H54 (cell line): Measurements from ENCODE around the gene ZCWPW1.
"Not testable (repeated sequence)": the region's sequence is repeated elsewhere in the genome, so short reads cannot be mapped to it uniquely, and the experiment has no call there.

Source experiments
- DNase-seq: peaks from one replicate; pipeline ENCODE4 v3.0.0; 2011; ENCODE audit warnings: low spot score, mixed read lengths; ENCODE audit not compliant: insufficient read length
- FAIRE-seq: peaks from 3 replicates; lab custom pipeline; 2011; peaks lifted over from hg19 to GRCh38; lab: Jason Lieb, UNC
- POLR2A ChIP-seq: IDR thresholded peaks from 2 replicates; pipeline ENCODE4 v1.6.1; 2011; ENCODE audit warnings: low read depth, mild to moderate bottlenecking, low read length

Gene ZCWPW1

DNA sequence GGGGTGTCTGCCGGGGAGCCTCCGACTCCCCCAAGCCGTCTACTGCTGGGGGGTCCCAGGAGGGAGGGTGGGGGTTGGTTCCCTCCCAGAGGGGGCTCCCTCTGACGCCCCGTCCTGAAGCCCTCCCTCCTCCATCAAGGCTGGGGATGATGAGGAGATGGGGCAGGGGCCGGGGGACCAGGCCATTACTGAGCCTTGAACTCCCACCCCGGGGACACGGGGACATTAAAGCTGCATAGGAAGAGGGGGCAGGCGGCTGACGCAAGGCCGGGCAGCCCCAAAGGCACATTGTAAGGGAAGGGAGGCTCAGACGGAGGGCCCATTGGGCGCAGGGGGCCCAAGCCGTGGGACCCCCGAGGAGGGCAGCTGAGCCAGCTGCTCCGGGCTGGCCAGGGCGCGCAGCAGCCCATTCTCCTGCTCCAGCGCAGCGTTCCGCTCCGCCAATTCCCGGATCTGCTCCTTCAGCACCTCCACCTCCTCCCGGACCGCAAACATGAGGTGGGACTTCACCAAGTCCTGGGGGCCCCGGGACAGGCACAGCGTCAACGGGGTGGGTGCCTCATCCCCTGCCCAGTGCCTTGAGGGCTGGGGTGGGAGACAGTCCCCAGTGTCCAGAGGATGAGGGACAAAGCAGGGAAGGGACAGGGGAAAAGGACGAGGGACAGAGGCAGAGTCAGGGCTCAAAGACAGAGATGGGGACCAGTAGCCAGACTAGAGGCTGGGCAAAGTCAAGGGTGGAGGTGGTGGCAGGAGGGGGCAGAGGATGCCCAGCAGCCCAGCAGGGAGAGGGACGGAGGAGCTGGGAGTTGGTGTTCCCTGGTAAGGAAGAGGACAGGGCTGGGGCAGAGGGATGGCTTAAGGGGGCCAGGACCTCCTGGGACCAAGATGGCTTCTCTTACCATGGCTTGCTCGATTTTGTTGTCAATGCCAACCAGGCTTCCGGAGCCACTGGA, 38.4 kb upstream of the ZCWPW1 start:
- FAIRE-seq = no peak
- TF ChIP-seq POLR2A = no peak
- no peak for DNase-seq

DNA sequence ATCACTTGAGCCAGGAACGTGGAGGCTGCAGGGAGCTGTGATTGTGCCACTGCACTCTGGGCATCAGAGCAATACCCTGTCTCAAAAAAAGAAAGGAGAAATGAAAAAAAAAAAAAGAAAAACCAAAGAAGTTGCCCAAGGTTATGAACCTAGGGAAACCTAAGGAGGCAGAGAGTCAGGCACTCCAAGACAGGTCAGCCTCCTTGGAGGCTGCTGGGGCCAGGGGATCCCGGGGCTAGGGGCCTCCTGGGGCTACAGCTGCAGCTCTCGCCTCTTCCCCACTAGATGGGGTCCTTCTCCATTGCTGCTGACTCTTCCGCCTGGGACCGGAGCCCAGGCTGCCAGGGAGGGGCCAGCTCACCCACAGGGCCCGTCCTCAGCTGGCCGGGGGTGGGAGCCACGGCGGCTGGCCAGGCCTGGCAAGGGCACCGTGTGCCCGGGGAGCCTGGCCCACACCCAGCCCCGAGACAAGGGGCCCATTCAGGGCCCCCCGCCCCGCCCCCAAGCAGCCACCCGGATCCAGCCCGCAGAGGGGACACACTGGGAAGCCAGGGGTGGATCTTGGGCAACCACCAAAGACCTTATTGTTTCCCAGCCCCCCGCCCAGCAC, 37.3 kb upstream of the ZCWPW1 start:
- no peak for FAIRE-seq
- no peak for TF ChIP-seq POLR2A
- peak; percentile 89 for DNase-seq

DNA sequence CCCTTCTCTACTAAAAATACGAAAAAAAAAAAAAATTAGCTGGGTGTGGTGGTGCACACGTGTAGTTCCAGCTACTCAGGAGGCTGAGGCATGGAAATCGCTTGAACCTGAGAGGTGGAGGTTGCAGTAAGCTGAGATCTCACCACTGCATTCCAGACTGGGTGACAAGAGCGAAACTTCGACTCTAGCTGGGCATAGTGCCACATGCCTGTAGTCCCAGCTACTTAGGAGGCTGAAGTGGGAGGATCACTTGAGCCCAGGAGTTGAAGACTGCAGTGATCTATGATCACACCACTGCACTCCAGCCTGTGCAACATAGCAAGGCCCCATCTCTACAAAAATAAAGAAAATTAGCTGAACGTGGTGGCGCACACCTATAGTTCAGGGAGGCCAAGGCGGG, 36.8 kb upstream of the ZCWPW1 start:
- FAIRE-seq = peak; percentile 38
- DNase-seq = no peak
- TF ChIP-seq POLR2A = no peak

DNA sequence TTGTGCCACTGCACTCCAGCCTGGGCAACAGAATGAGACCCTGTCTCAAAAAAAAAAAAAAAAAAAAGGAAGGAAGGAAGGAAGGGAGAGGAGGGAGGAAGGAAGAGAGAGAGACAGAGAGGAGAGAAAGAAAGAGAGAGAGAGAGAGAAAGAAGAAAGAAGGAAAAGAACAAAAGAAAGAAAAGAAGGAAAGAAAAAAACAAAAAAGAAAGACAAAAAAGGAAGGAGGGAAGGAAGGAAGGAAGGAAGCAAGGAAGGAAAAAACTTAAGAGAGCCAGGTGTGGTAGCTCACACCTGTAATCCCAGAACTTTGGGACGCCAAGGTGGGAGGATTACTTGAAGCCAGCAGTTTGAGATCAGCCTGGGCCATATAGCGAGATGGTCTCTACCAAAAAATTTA, 36.3 kb upstream of the ZCWPW1 start:
- TF ChIP-seq POLR2A = no peak
- FAIRE-seq (no peak), DNase-seq (no peak)

DNA sequence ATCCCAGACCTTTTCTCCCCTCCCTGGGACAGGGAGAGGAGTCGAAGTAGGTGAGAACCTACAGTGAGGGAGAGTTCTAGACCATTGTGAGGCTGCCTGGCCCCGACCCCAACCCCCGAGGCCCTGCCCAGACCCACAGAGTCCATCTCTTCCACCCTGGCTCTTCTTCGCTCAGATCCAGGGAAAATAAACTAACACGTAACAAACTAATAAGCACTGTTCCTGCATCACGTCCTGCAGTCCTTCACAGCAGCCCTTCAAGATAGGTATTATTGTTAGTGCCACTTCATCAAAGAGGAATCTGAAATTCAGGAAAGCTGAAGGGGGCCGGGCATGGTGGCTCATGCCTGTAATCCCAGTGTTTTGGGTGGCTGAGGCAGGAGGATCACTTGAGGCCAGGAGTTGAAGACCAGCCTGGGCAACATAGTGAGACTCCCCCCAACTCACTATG, 35.7 kb upstream of the ZCWPW1 start, which contains the start of gene SPACDR:
Gene SPACDR (minus strand): TSS at position 51 of the 451 bp plus-strand sequence. CDS start 235 bp downstream, outside the sequence.
- TF ChIP-seq POLR2A = no peak
- DNase-seq = no peak
- no peak for FAIRE-seq

DNA sequence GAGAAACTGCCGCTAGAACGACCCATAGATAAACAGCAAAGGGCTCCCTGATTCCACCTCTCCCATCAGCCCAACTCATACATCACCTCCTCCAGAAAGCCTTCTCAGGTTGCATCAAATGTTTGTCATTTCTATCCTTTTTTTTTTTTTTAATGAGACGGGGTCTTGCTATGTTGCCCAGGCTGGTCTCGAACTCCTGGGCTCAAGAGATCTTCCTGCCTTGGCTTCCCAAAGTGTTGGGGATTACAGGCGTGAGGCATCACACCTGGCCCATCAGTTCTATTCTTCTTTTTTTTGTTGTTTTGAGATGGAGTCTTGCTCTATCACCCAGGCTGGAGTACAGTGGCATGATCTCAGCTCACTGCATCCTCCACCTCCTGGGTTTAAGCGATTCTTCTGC, 28.5 kb upstream of the ZCWPW1 start:
- no peak for FAIRE-seq
- TF ChIP-seq POLR2A = no peak
- DNase-seq = no peak

DNA sequence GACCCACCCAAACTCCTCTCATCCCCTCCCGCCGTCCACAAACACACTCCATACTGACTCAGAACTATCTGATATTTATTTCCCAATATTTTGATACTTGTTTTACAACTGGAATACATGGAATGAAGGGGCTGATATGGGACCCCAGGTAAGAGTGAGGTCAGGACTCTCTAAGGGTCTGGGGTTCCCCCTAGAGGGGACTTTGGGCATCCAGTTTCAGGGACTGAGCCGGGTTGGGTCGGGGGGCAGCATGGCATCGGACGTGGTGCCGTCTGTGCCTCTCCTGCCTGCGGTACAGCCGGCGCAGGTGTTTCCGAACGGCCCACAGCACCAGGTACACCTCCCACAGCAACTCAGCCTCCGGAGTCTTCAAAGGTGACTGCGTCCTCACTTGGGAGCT, 28.1 kb upstream of the ZCWPW1 start:
- no peak for FAIRE-seq
- no peak for TF ChIP-seq POLR2A
- no peak for DNase-seq

DNA sequence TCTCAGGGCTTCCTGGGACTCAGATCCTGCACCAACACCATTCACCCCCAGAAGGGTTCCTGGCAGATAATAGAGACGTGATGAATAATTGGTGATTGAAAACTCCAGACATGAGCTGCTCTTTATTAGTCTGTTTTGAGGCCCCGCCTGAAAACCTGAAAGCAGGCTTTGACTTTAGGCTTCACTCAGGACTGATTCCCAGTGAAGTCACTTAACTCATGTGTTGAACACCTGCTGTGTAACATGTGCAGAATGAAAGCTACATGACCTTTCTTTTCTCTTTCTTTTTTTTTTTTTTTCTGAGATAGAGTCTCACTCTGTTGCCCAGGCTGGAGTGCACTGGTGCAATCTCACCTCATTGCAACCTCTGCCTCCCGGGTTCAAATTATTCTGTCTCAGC, 26.7 kb upstream of the ZCWPW1 start:
- FAIRE-seq (no peak), DNase-seq (no peak)

DNA sequence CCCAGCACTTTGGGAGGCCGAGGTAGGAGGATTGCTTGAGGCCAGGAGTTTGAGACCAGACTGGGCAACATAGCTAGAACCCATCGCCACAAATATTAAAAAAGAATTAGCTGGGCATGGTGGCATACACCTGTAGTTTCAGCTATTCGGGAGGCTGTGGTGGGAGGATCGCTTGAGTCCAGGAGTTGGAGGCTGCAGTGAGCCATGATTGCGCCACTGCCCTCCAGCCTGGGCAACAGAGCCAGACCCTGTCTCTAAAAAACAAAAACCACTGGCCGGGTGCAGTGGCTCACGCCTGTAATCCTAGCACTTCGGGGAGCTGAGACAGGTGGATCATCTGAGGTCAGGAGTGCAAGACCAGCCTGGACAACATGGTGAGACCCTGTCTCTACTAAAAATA, 25.4 kb upstream of the ZCWPW1 start:
- DNase-seq, FAIRE-seq: not testable (repeated sequence)

More for the DNA sequence above, 26.7 kb upstream of the ZCWPW1 start:
- no peak for TF ChIP-seq POLR2A

DNA sequence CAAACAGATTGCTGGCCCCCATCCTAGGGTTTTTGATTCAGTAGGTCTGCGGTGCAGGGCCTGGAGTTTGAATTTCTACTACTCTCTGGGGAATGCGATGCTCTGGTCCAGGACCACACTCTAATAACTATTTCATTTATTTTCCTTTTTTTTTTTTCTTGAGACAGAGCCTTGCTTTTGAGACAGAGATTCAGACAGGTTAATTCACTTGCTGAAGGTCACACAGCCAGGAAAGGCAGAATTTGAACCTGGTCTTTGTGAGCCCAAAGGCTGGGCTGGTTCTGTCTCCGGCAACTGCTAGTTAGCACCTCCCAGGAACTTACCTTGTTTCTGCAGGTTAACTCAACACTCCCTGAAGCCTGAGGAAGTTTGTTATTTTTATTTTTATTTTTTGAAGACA, 24.0 kb upstream of the ZCWPW1 start:
- no peak for TF ChIP-seq POLR2A
- FAIRE-seq = no peak
- DNase-seq = no peak

DNA sequence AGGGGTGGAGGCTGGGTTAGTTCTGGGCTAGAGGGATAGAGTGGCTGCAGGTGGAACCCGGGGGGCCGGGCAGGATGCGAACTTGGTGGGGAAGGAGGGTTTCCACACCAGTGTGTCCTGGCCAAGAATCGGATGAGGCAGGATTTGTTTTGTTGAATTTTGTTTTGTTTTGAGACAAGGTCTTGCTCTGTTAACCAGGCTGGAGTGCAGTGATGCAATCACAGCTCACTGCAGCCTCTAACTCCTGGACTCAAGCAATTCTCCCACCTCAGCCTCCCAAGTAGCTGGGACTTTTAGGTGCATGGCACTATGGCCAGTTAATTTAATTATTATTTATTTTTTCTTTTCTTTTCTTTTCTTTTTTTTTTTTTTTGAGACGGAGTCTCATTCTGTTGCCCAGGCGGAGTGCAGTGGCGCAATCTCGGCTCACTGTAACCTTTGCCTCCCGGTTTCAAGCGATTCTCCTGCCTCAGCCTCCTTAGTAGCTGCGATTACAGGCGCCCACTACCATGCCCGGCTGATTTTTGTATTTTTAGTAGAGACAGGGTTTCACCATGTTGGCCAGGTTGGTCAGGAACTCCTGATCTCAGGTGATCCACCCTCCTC, 20.8 kb upstream of the ZCWPW1 start:
- DNase-seq (no peak), FAIRE-seq (no peak)

DNA sequence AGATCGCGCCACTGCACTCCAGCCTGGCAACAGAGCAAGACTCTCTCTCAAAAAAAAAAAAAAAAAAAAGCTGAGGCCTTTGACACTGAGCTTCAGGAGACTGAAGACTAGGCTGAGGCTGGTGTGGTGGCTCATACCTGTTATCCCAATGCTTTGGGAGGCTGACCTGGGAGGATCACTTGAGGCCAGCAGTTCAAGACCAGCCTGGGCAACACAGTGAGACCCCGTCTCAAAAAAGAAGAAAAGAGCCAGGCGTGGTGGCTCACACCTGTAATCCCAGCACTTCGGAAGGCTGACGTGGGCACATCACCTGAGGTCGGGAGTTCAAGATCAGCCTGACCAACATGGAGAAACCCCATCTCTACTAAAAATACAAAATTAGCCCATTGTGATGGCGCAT, 18.9 kb upstream of the ZCWPW1 start:
- DNase-seq = not testable (repeated sequence)

More for the DNA sequence above, 20.8 kb upstream of the ZCWPW1 start:
- TF ChIP-seq POLR2A = no peak

DNA sequence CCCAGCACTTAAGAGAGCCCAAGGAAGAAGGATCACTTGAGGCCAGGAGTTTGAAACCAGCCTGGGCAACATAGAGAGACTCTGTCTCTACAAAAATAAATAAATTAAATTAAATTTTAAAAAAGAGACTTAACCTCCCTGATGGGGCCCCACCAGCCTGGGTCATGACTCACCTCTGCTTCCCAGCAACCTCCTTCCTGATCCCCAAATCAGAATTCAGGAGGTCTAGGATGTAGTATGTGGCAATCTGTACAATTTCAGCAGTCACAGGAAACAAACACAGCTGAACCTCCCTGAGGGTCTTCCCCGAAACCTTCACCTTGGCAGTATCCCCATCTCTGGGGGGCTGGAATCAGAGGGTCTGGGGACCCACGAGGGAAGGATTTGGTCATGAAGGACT, 17.5 kb upstream of the ZCWPW1 start:
- TF ChIP-seq POLR2A = no peak
- DNase-seq (no peak), FAIRE-seq (no peak)

More for the DNA sequence above, 18.9 kb upstream of the ZCWPW1 start:
- not testable (repeated sequence) for FAIRE-seq
